ENCODE data around the gene CTNNA2. TPM values are rescaled to one million over a fixed set of nuclear protein-coding genes. Genes with fewer than 3 reads are reported as not detected.

CTNNA2 gene
- total and polyA plus RNA-seq, 2 of the 8 experiments (the other 6 are each of a cell fraction or from before 2014, with no cell fraction given), result 3.9 to 9.0 TPM

DNA sequence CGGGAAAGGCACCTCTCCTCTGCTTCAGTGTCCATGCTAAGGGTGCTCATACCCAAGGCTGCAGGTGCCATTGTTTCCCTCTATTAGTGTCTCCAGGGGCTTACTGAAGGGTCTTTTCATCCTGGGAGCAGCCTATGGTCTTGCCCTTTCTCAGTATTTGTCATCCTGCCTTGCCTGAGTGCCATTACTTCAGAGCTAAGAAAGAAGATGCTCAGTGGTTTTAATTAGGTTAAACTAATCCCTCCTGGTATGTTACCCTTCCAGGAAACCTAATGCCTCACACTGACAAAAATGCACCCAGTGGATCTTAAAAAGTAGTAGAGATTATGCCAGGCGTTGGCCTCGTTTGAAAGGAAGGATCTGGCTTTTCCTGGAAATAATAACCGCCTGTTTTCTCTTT lies 640.3 kb downstream of the CTNNA2 start:
- ChIA-PET CTCF (ENCODE audit: partially characterized antibody) (interaction anchor here (0.9 to 1.5 kb wide), 4 partner anchors 9 to 97 kb away, joined by 3 to 5 read pairs (median 4); no protein-coding TSS in a partner anchor), POLR2A (ENCODE audit: partially characterized antibody) (no interaction called here)
- Histone ChIP-seq H2BK120ac (replicated peaks; ENCODE audit: low read depth, low read length) (no peak overlapping the region), H3K4me1 (replicated peaks in 1 of 4; ENCODE audit: control insufficient read depth in 3 of 4, insufficient read depth in 4 of 4, low read length in 3 of 4) (no peaks in the 10 kb centered on the region; a peak in 1 of 7 replicates), H2BK5ac (ENCODE audit: low read depth, low read length) (no peak overlapping the region), H3K4ac (replicated peaks; ENCODE audit: insufficient read length, low read depth, low read length) (no peak overlapping the region), H3K79me1 (ENCODE audit: low read depth, low read length) (no peaks in the 10 kb centered on the region), H3K14ac (ENCODE audit: insufficient read length) (no peak overlapping the region), H3K79me2 (ENCODE audit: control insufficient read depth in 1 of 2, insufficient read depth in 2 of 2, low read length in 2 of 2) (no peaks in the 10 kb centered on the region), H4K91ac (replicated peaks; ENCODE audit: insufficient read length, low read length) (no peak overlapping the region), H3K9me3 (ENCODE audit: insufficient read depth in 2 of 2, low read depth in 1 of 2, low read length in 1 of 2) (no peaks in the 10 kb centered on the region), H3K4me2 (ENCODE audit: insufficient read depth in 1 of 2, low read depth in 2 of 2, low read length in 2 of 2) (no peak overlapping the region), H2AK5ac (ENCODE audit: low read depth, low read length) (no peak overlapping the region), H3K23ac (ENCODE audit: insufficient read length) (no peak overlapping the region), H2BK20ac (ENCODE audit: low read length) (no peak overlapping the region), H4K8ac (ENCODE audit: extremely low read depth, insufficient read depth, low read length) (no peak overlapping the region), H3K9ac (replicated peaks in 1 of 4; ENCODE audit: extremely low read depth in 1 of 4, low read depth in 3 of 4, low read length in 3 of 4) (no peak overlapping the region), H2AFZ (ENCODE audit: low read length) (no peak overlapping the region), H2BK15ac (ENCODE audit: low read length) (no peak overlapping the region), H4K5ac (ENCODE audit: insufficient read length, low read depth, low read length) (no peak overlapping the region), H3K4me3 (ENCODE audit: extremely low read depth in 1 of 4, insufficient read depth in 2 of 4, low read depth in 3 of 4, low read length in 4 of 4) (no peak overlapping the region), H3K36me3 (ENCODE audit: control insufficient read depth in 2 of 4, insufficient read depth in 4 of 4, low read length in 3 of 4) (no peaks in the 10 kb centered on the region), H3K27me3 (replicated peaks in 1 of 4; ENCODE audit: control insufficient read depth in 3 of 4, extremely low read depth in 1 of 4, insufficient read depth in 3 of 4, low read length in 3 of 4) (no peaks in the 10 kb centered on the region), H3K23me2 (ENCODE audit: low read depth, low read length) (no peaks in the 10 kb centered on the region), H2BK12ac (ENCODE audit: low read depth, low read length) (no peak overlapping the region), H3K27ac (ENCODE audit: low read depth, low read length) (no peak overlapping the region), H3K18ac (ENCODE audit: extremely low read depth, low read length) (no peak overlapping the region), H4K20me1 (replicated peaks in 1 of 2; ENCODE audit: control insufficient read depth in 1 of 2, insufficient read depth in 2 of 2, low read length in 2 of 2) (no peaks in the 10 kb centered on the region), H3K56ac (replicated peaks; ENCODE audit: insufficient read length, low read depth, low read length) (no peak overlapping the region)
- 92% methylated on average over 4 of the region's 4 CpGs; no CpG with 5 or more reads in 1 of the 2 experiments for WGBS, 2 experiments (ENCODE audit: extremely low coverage in 1 of 2, insufficient coverage in 1 of 2, insufficient read length in 1 of 2, insufficient replicate concordance in 2 of 2, low coverage in 1 of 2, low lambda C conversion rate in 2 of 2, missing lambda C conversion rate in 1 of 2)
- FAIRE-seq (no peak), DNase-seq (ENCODE audit: low read depth in 1 of 2, low spot score in 2 of 2) (no peak)
- TF ChIP-seq TEAD4 (IDR thresholded peaks at IDR 0.05; ENCODE audit: low read depth, low read length) (0 out of 2 replicates have a peak, but pooled peaks have one; percentile 17), SUZ12 (IDR thresholded peaks at IDR 0.05; ENCODE audit: low read length) (no peak)

Data from H1 (cell line).